K562 (cell line): ENCODE results near the gene CD300LB. TPM values are rescaled to one million over a fixed set of nuclear protein-coding genes. Genes with fewer than 3 reads are reported as not detected.

Experiments used
- CREB3L1 ChIP-seq: fragments of 450-650 bp; IDR thresholded peaks from 2 replicates; pipeline ENCODE4 v1.6.1; 2014; ENCODE audit warnings: low read depth, mild to moderate bottlenecking, moderate library complexity, borderline replicate concordance
- ERF ChIP-seq: fragments of 450-650 bp; formaldehyde crosslinking; IDR thresholded peaks from 2 replicates; pipeline ENCODE4 v1.4.0; 2020; ENCODE audit warnings: mild to moderate bottlenecking, mixed read lengths
- HOMEZ ChIP-seq: fragments of 250-450 bp; sonication (Bioruptor Pico); IDR thresholded peaks from 2 replicates; pipeline ENCODE4 v1.4.0; 2020; ENCODE audit warnings: mild to moderate bottlenecking, moderate library complexity
- TAF1 ChIP-seq: IDR thresholded peaks from 2 replicates; pipeline ENCODE4 v1.6.1; 2011; ENCODE audit warnings: mild to moderate bottlenecking, low read length, moderate library complexity; ENCODE audit not compliant: insufficient read depth, control insufficient read depth, severe bottlenecking; ENCODE audit errors: extremely low read depth
- ZNF639 ChIP-seq, 2 experiments: fragments of 200-800 bp in 1 of 2; sonication (Bioruptor generic) in 1 of 2; sonication (generic) in 1 of 2; formaldehyde crosslinking in 1 of 2; IDR thresholded peaks in 1 of 2; conservative IDR thresholded peaks in 1 of 2; 2 replicates each; pipeline versions ENCODE4 v1.5.0 to v1.6.1; 2016 to 2020; ENCODE audit warnings: missing compliant biosample characterization in 1 of 2, missing genetic modification characterization in 1 of 2, missing genetic modification reagents in 1 of 2
- polyA plus RNA-seq, 8 experiments: library from polyadenylated mRNA; depleted of rRNA in 4 of 8; stranded (reverse) in 5 of 8; unstranded in 3 of 8; fragments of >200 nt; fragmentation: Nextera tagmentation in 2 of 8; fragmentation: Illumina TruSeq in 1 of 8; extraction: Ambion mirVana in 2 of 8; extraction: Trizol in 1 of 8; gene quantifications; 2 replicates each; pipeline versions ENCODE4 v1.2.1 to v1.2.3, GENCODE V29; 2011 to 2014; ENCODE audit warnings: inconsistent platforms in 1 of 8, missing spikeins in 1 of 8
- total RNA-seq, 7 experiments: library from RNA; depleted of rRNA in 6 of 7; stranded (reverse); fragments of >200 nt in 6 of 7; fragmentation: Illumina TruSeq in 2 of 7; extraction: Trizol in 2 of 7; gene quantifications; 2 replicates each; pipeline versions ENCODE4 v1.2.1 to v1.2.3, GENCODE V29; 2011 to 2021; ENCODE audit warnings: low replicate concordance in 1 of 7

Gene CD300LB
- total and polyA plus RNA-seq, 9 of the 15 experiments (the other 6 are each of a cell fraction or from before 2014, with no cell fraction given), result not detected

GRCh38 chr17:74478420-74479100 is 52.7 kb downstream of the CD300LB start (continued):
- no peak for TF ChIP-seq TAF1
- TF ChIP-seq ERF, result no peak
- TF ChIP-seq HOMEZ (CRISPR knock-in tag), result no peak
- no peak for TF ChIP-seq CREB3L1
- no peak for TF ChIP-seq ZNF639 (CRISPR knock-in tag; conservative IDR thresholded peaks at IDR 0.05 in 1 of 2, IDR thresholded peaks at IDR 0.05 in 1 of 2)
- TF ChIP-seq, all 486 proteins: peak for 11
